ENCODE data around the gene ART4.
A peak's percentile ranks its signal among the peaks of the same experiment; 100 is the strongest.

The ART4 gene

DNA sequence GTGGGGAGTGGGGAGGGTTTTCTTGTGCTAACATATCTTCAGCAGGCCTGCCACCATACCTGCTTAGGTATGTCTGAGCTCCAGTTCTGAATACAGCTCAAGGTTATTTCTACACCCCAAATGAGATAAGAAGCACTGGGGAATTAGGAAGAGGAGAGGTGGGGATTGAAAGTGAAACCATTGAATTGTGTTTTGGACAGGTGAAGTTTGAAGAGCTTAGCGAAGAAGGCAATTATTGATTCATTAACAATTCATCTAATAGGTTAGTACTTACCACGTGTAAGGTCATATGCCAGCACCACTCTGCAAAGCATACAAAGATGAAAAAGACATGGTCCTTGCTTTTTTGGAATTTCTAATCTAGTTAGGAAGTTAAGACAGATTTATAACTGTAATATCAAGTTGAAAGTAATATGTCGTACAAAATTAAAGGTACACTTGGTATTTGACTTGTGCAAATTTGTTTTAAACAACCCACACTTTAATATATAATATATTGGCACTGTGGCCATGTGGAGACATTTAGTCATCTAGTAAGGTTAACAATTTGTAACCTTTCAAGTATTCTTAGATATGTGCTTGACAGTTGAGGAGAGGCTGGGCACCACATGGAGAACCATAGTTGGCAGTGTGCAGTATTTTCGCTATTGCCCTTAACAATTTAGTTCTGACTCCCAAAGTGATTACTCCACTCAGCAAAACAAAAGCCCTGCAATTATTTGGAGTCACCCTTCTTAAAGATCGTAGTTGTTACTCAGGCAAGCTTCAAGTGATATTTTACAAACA lies 33.0 kb downstream of the ART4 start:
- no peak for DNase-seq (ENCODE audit: low spot score)

DNA sequence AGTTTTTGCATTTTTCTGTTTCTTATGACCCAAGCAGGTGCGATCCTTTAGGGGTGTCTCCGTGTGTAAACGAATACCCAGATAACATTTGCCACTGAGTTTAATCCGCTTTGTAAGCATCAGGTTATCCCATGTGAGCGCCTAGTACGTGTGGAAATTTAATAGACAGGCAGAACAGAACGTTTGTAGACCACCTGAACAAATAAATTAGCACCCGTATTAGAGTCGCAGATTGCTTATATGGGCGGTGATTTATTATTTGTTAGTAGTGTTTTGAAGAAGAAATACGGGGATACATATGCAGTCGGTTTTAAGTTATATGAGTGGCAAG lies 39.5 kb downstream of the ART4 start:
- DNase-seq (ENCODE audit: low spot score), result no peak

DNA sequence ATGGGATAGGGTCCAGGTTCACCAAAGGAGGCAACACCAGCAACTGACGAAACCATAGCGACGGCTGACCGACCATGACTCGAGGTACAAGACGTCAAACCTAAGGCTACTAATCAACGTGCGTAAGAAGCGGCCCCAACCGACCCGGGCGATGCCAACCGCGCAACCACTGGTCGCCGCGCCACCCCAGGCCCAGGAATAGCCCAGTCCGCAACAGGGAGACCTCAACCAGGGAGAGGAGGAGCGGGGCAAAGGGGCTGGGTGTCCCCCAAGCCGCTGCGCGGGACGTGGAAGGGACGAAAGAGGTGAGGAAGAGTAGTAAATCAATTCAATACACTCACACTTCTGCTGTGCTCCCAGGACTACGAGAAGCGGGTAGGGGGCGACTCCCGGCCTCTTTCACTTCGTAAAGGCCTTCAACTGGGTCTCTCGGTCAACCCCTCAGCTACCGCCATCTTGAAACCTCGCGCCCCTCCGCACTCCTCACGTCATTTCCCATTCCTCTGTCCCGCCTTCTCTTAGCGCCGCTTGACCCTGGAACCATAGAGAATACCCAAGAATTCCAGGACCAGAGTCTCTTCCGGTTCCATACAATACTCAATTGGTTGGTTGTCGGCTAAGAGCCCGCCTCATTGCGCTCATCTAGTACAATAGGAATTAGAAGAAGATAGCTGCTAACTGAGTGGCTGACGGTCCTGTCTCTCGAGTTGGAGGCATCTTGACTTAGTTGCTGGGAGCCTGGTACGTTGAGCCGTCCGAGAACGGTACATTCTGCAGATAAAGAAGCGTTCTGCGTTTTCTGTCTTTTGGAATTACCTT lies 40.1 kb downstream of the ART4 start, which contains the start of the genes C12orf60 and WBP11:
Gene C12orf60, plus strand, starts transcription at position 660 of the 819 bp plus-strand sequence. CDS start 19,266 bp downstream, outside the sequence.
Gene WBP11, minus strand, starts transcription at position 468 of the 819 bp plus-strand sequence. CDS start 2,095 bp downstream, outside the sequence.
- peak; percentile 99 for DNase-seq (ENCODE audit: low spot score)

DNA sequence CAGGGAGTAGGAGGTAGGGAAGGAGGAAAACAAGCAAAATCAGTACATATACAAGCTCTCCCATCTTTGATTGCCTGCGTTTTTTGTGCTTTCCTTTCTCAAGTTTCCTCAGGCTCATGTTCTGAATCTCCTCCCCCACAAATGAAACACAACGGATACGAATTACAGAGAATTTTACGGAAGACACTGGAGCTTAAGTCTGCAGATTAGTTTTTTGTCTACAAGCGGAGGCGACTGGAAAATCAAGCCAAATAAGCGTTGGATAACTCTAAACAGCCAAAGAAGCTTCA lies 40.7 kb downstream of the ART4 start:
- DNase-seq (ENCODE audit: low spot score), result no peak

DNA sequence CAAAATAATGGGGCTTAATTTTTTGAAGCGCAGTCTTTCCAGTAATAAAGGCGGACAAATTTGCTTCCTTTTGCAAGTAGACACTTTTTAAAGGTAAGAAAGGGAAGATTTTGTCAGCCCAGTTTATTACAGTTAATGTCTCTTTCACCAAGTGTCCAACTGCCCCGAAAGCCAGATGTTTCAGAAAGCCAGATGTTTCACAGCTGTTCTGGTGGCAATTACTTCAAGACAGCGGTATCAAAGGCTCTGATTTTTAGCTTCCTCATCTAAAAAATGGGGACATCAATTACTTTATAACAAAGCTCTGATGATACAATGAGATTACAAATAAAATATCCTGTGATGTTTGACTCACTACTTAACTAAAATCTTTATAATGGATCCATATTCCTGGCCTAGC lies 41.1 kb downstream of the ART4 start:
- no peak for DNase-seq (ENCODE audit: low spot score)

DNA sequence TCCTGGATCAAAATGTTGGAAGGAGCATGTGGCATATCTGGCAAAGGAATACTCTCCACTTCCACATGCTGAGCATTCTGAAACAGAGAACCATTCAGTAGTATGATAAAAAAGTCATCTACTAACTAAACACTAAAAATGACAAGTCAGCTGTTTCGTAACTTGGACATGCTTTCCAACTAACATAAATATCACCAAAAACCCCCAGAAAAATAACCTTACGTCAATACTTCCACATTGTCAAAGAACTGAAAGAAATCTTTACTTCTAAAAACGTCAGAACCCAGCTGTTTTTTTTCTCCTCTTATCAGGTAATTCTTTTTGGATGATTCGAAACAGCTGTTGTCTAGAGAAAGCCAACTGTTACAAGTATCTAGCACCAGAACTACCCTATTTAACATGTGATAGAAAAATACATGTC lies 48.3 kb downstream of the ART4 start:
- no peak for DNase-seq (ENCODE audit: low spot score)

DNA sequence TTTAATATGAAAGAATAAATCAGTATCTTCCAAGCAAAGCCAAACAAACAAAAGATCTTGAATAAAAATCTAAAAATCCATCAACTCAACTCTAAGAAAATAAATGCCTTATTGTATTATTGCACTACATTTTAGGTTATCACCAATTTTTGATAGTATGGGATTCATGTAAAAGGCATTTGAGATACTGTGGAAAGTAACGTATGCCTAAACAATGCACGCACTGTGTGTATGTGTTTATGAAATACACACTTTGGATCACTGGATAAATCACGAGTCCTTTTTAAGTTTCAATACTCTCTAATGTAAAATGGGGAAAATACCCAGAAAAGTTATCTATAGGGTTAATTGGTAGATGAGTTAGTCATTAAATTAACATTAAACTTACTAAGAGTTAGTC lies 57.8 kb downstream of the ART4 start:
- no peak for DNase-seq (ENCODE audit: low spot score)

DNA sequence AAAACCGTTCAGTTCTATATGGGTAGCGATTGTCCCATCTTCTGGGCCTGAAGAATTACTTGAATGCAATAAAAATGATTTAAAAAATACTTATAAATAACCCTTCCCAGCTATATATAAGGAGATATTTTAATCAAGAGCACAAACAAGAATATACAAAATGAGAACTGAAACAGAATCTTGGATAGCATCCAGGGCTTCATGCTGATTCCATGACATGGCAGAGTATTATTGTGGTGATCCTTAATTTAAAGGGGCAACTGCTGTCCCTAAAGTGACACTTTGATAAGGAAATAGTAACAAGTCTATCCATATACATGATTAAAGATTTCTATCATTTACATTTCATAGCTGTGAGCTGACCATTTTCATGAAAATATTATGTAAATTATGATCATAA lies 58.9 kb downstream of the ART4 start:
- no peak for DNase-seq (ENCODE audit: low spot score)

DNA sequence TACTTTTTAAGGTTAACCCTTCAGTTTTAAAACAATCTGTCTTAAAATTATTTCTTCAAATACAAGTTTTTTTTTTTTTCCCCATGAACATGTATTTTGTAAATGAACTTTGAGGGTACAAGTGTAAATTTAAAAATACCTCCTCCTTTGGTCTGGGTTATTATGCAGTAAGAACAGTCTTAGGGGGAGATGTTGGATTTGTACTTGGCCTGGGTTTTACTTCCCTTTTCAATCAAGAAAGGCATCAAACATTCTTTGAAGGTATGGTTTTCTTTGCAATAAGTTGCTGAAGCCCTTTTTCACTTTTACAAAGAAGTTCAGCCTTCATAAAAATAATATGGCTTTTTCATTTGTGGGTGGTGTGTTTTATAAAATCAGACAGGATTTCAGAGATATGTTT lies 60.6 kb downstream of the ART4 start:
- DNase-seq (ENCODE audit: low spot score), result no peak

DNA sequence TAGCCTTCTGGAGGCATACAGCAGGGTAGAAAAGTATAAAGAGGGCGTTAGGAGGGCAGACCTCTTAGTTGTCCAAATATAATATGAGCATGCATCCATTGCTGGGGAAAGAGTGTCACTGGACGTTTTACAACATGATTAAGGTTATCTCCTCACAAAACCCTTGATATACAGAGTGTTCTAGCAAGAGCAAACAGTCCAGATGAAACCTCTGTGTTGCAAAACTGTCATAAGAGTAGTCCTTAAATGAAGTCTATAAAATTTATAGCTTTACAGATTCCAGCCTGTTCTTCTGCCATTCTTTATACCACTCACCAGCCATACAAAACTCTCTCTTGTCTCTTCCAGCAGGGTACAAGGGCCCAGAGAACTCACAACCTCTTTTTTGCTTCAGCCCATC lies 61.8 kb downstream of the ART4 start:
- DNase-seq (ENCODE audit: low spot score), result no peak

DNA sequence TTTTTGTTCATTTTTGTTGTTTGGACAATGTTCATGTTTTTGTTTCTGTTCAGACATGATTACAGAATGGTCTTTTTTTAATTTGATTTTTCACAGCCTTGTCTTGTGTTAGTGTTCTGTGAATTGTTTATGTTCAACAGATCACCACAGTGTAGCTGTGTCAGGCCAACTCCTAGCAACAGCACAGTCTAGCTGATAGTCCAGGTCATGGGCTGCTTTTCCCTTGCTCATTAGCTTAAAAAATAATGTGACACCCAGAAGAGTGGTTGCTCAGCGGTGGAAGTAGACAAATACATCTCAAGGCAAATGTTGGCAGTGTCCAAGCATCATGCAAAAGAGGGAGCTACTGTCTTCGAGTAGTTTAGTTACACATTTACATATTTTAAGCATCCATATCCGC lies 62.5 kb downstream of the ART4 start:
- no peak for DNase-seq (ENCODE audit: low spot score)

DNA sequence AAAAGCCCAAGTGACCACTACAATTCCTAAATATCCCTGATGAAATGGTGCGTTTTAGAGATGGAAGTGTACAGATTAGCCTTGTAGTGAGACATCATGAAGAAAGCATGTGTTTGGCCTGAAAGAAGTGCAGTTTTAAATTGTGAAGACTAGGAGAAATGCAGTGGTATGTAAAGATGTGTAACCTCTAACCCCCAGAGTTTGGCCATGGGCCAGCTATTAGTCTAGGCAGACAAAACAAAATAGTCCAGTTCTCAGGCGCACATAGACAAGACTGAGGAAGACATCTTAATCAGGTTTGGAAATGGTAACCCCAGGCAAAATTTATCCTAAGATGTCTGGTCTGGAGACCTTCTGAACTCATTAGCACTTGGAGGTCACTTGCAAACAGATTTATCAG lies 63.5 kb downstream of the ART4 start:
- no peak for DNase-seq (ENCODE audit: low spot score)

DNA sequence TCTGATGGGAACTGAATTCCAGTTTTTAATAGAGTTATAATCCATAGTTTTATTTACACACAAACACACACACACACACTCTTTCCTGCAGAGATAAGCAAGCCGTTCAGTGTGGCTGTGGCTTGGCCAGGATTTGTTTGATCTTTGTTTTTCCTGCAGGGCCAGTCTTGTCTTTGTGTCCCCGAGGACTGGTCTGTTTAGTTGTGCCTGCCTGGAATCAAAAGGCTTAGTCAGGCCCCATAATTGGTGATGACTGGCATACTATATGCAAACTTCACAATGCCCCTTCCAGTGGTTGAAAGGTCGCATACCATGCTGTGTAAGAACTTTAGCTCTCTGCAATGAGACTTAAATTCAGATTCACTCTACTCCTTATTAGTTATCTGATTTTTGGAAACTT lies 66.1 kb downstream of the ART4 start:
- no peak for DNase-seq (ENCODE audit: low spot score)

DNA sequence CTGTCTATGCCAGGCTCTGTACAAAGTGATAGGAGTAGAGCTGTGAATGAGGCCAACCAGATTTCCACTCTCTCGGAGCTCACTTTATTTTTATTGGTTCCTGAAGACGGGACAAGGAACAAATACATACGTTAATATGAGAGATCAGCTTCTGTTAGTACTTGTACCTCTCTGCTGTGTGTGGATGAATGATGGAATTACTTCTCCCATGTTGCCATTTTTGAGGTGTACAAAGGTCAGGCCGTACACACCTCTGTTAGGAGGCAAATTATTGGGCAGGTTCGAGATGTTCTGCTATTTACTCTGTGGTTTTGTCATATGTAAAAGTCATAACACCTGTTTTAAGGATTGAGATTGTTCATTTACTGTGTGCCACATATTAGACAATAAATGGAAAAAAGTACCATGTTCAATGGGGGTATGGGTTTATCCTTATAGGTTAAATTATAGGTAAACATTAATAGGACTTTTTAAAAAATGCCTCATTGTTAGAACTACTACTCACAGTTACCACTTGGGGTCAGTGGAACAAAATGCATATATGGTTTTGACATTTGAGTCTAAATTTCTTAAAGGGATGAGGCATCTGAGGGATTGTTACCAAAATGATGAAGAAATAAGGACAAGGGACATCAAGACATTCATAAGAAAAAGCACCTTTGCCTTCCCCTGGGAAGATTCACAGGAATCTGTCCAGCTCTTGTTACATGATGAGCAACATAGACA lies 66.9 kb downstream of the ART4 start:
- no peak for DNase-seq (ENCODE audit: low spot score)

DNA sequence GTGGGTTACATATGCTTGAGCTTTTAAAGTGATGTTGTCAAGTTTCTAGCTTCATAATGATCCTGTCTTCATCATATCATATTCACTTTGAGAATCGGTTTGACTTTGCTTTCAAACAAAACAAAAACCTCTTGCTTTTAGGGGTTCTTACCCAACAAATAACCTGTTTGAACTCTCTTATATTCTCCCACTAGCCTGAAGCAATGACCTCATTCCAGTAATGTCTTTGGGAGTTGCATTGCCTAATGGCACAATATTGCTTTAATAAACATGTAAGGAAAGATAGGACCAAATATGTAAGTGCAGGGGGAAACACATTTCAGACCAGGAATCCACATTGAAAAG lies 67.7 kb downstream of the ART4 start:
- DNase-seq (ENCODE audit: low spot score), result no peak
